ENCODE data around the gene OPN1MW2.
"Not testable (repeated sequence)": the region's sequence is repeated elsewhere in the genome, so short reads cannot be mapped to it uniquely, and the experiment has no call there.

Gene OPN1MW2

GRCh38 chrX:154219456-154219855, at the start of gene OPN1MW2:
Gene OPN1MW2, plus strand, starts transcription at chrX:154219756. Its CDS starts 60 bp downstream, at chrX:154219816.
- DNase-seq = not testable (repeated sequence)

GRCh38 chrX:154172535-154172943, 47.0 kb upstream of the OPN1MW2 start:
- DNase-seq = not testable (repeated sequence)

- DNase-seq = not testable (repeated sequence)
These were observed 45.2 kb upstream of the OPN1MW2 start for GRCh38 chrX:154174356-154174755.

- not testable (repeated sequence) for DNase-seq
These were observed 37.3 kb upstream of the OPN1MW2 start, which contains the start of gene OPN1MW for GRCh38 chrX:154182296-154182695. Gene OPN1MW, plus strand, starts transcription at chrX:154182596. Its CDS starts 82 bp downstream, at chrX:154182678.

GRCh38 chrX:154183794-154184193, 35.8 kb upstream of the OPN1MW2 start:
- DNase-seq = not testable (repeated sequence)

GRCh38 chrX:154192846-154193245, 26.7 kb upstream of the OPN1MW2 start:
- not testable (repeated sequence) for DNase-seq

- not testable (repeated sequence) for DNase-seq
These were observed 25.2 kb upstream of the OPN1MW2 start for GRCh38 chrX:154194316-154194715.

GRCh38 chrX:154196466-154196865, 23.1 kb upstream of the OPN1MW2 start:
- DNase-seq = not testable (repeated sequence)

- not testable (repeated sequence) for DNase-seq
These were observed 9.7 kb upstream of the OPN1MW2 start for GRCh38 chrX:154209670-154210418.

GRCh38 chrX:154211057-154211456, 8.5 kb upstream of the OPN1MW2 start:
- peak; percentile 14 for DNase-seq

GRCh38 chrX:154211499-154211898, 8.1 kb upstream of the OPN1MW2 start:
- DNase-seq = not testable (repeated sequence)

GRCh38 chrX:154225292-154225691, 5.7 kb downstream of the OPN1MW2 start:
- DNase-seq = not testable (repeated sequence)

- DNase-seq = not testable (repeated sequence)
These were observed 7.2 kb downstream of the OPN1MW2 start for GRCh38 chrX:154226706-154227105.

GRCh38 chrX:154231443-154231842, 11.9 kb downstream of the OPN1MW2 start:
- not testable (repeated sequence) for DNase-seq

GRCh38 chrX:154233620-154234019, 14.1 kb downstream of the OPN1MW2 start:
- DNase-seq = not testable (repeated sequence)

GRCh38 chrX:154238939-154239559, 19.5 kb downstream of the OPN1MW2 start:
- not testable (repeated sequence) for DNase-seq

- DNase-seq = not testable (repeated sequence)
These were observed 20.5 kb downstream of the OPN1MW2 start for GRCh38 chrX:154239982-154240503.

- DNase-seq = not testable (repeated sequence)
These were observed 28.0 kb downstream of the OPN1MW2 start for GRCh38 chrX:154247377-154248045.

GRCh38 chrX:154248076-154248475, 28.5 kb downstream of the OPN1MW2 start:
- not testable (repeated sequence) for DNase-seq

GRCh38 chrX:154257282-154257681, 37.7 kb downstream of the OPN1MW2 start, which contains the start of gene OPN1MW3:
Gene OPN1MW3, plus strand, starts transcription at chrX:154257582. Its CDS starts 38 bp downstream, at chrX:154257620.
- not testable (repeated sequence) for DNase-seq

- not testable (repeated sequence) for DNase-seq
These were observed 39.2 kb downstream of the OPN1MW2 start for GRCh38 chrX:154258711-154259110.

GRCh38 chrX:154263072-154263471, 43.5 kb downstream of the OPN1MW2 start:
- not testable (repeated sequence) for DNase-seq

GRCh38 chrX:154269245-154269644, 49.7 kb downstream of the OPN1MW2 start:
- not testable (repeated sequence) for DNase-seq

Measured in activated T-cell treated with anti-CD3 and anti-CD28 coated beads, Interleukin-2, amount 50 U/mL, for 1 hour (primary cell).